Measurements from ENCODE around the gene IQGAP2. TPM values are rescaled to one million over a fixed set of nuclear protein-coding genes. Genes with fewer than 3 reads are reported as not detected.

IQGAP2 gene
- total RNA-seq, 4 donors from 2014 or later = 3.5 to 18.5 (median 13.7) TPM

DNA sequence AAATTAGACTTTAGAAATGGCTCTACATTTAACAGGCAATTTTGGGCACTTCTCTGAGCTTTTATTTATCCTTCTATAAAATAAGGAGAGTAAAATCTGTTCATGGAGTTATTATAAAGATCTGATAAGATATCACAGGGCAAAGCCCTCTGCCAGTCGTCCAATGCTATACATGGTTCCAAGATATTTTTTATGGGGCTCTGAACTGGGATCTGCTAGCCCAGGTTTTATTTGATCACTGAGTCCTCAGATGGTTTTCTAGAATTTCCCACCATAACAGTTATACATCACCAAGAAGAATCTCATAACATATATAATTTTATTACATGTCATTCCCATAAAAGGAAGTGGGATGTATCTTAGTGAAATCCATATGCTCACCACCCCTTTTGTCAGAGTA lies 23.2 kb upstream of the IQGAP2 start:
- no peak overlapping the region for H3K4me3 ChIP-seq (ENCODE audit: low read depth, poor library complexity, severe bottlenecking)
- no peak for DNase-seq (ENCODE audit: low spot score in 2 of 2)
- 51 to 57% methylated on average over 1 of the region's 1 CpG for WGBS, 2 donors
- TF ChIP-seq POLR2A (IDR thresholded peaks at IDR 0.05) = no peak
- TF ChIP-seq CTCF (IDR thresholded peaks at IDR 0.05) = no peak
- intact Hi-C loops (cut with DNase I; ENCODE audit: low total_unique reads) = loop anchor here (1.0 kb wide), 1 partner anchor 35 kb away; no protein-coding TSS in a partner anchor

DNA sequence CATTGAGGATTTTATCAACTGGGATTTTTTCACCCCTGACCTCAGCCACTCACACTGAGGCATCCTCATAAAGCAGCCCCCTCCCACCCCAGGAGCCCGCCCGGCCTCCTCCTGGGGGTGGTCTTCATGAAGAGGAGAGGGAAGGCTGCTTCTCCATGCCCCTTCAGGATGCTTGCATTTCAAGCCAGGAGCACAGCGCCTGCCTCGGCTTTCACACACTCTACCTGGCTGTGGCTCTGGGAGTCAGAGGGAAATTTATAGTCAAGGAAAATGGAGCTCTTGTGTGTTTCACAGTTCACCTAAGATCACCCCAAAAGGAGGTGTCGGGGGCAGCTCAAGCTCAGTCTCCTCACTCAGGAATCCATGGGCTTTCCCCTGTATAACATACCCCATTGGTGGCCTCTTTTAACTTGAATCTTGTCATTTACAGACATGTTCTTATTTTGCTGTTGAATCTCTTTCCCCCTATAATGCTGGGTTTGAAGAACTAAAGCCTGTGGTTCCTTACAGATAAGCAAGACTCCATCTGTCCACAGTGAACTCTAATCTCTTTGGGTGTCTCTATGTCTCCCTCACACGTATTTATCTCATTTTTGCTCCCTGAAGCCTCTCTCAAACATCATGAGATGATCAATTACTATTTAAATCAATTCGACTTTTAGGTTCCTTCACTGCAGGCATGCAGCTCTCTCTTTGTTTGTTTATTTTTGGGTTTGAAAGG lies 22.6 kb upstream of the IQGAP2 start:
- H3K4me3 ChIP-seq (ENCODE audit: low read depth, poor library complexity, severe bottlenecking) = no peak overlapping the region
- TF ChIP-seq POLR2A (IDR thresholded peaks at IDR 0.05) (no peak), CTCF (IDR thresholded peaks at IDR 0.05) (no peak)
- intact Hi-C loops (cut with DNase I; ENCODE audit: low total_unique reads) = no loop called here
- DNase-seq (ENCODE audit: low spot score in 2 of 2) = peak in 1 of 2 donors; percentile 52
- 78 to 81% methylated on average over 7 of the region's 7 CpGs for WGBS, 2 donors

- 77 to 79% methylated on average over 4 of the region's 4 CpGs for WGBS, 2 donors
Measured at GRCh38 chr5:76383126-76383832, 19.8 kb upstream of the IQGAP2 start.

GRCh38 chr5:76384189-76384588 lies 18.9 kb upstream of the IQGAP2 start:
- no peak for TF ChIP-seq CTCF (IDR thresholded peaks at IDR 0.05)
- no peak for TF ChIP-seq POLR2A (IDR thresholded peaks at IDR 0.05)
- H3K4me3 ChIP-seq (ENCODE audit: low read depth, poor library complexity, severe bottlenecking) = no peak overlapping the region
- intact Hi-C loops (cut with DNase I; ENCODE audit: low total_unique reads) = no loop called here
- 67 to 70% methylated on average over 4 of the region's 4 CpGs for WGBS, 2 donors
- DNase-seq (ENCODE audit: low spot score in 2 of 2) = peak in 1 of 2 donors; percentile 59

More at GRCh38 chr5:76383126-76383832, 19.8 kb upstream of the IQGAP2 start:
- no peak for TF ChIP-seq POLR2A (IDR thresholded peaks at IDR 0.05)
- no peak for TF ChIP-seq CTCF (IDR thresholded peaks at IDR 0.05)
- DNase-seq (ENCODE audit: low spot score in 2 of 2) = no peak
- no peak overlapping the region for H3K4me3 ChIP-seq (ENCODE audit: low read depth, poor library complexity, severe bottlenecking)
- intact Hi-C loops (cut with DNase I; ENCODE audit: low total_unique reads) = no loop called here

GRCh38 chr5:76384705-76385104 lies 18.4 kb upstream of the IQGAP2 start:
- TF ChIP-seq POLR2A (IDR thresholded peaks at IDR 0.05) = no peak
- no peak for TF ChIP-seq CTCF (IDR thresholded peaks at IDR 0.05)
- H3K4me3 ChIP-seq (ENCODE audit: low read depth, poor library complexity, severe bottlenecking) = no peak overlapping the region
- WGBS, 2 donors = 85 to 92% methylated on average over 3 of the region's 3 CpGs
- intact Hi-C loops (cut with DNase I; ENCODE audit: low total_unique reads) = no loop called here
- DNase-seq (ENCODE audit: low spot score in 2 of 2) = peak in 1 of 2 donors; percentile 15
